Measurements from ENCODE around the gene THSD4. TPM values are rescaled to one million over a fixed set of nuclear protein-coding genes. Genes with fewer than 3 reads are reported as not detected.

The THSD4 gene
- total RNA-seq, 1 donor from 2014 or later = 13.1 TPM

DNA sequence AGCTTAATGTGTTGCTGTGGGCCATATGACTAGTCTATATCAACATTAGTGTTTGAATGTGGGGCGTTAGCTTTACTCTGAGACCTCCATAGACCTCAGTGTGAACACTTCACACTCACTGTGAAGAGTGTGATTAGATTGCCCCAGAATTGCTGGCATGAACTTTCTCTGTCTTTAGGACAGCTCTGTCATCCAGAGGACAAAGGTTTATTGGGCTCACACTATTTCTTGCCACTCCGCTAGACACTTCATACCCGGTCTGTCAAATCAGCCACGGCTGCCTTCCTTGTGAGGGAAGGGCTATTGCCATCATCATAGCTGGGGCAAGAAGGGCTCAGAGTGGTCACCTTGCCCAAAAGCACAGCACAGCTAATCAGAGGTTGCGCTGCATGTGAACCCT, 378.3 kb downstream of the THSD4 start:
- DNase-seq (ENCODE audit: low read depth in 2 of 2) = no peak

DNA sequence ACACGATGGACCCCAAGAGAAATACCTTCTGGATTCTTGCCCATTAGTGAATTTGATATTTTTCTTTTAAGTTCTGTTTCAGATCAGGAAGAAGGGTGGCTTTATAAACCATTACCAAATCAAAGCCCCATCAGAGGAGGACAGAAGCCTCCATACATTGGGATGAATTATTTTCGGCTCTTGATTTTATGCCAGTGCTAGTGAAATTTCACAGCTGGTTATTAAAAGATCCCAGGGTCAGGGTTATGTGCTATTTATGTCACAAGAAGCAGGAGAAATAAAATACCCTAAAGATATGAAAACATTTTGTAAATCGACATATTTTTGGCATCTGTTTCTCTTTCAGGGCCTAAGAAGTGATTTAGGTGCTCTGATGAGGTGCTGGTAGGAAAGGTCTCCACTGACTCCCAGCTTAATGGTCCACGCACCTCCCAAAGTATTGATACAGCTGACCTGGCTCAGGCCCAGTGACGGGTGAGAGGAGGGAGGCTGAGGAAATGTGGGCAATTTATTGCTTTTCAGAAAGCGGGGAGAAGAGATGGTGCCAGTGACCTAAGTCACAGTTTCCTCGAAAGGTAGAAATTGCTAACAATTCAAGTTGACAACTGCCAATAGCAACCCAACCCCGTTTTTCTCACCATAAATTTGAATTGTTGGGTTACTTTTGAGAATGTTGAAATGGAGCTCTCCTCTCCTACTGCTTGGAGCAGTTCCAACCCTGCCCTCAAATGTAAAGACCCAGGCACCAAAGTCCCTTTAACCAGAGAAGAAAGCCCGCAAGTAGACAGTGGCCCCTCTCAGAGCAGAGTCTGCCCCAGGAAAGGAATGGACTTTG, 379.5 kb downstream of the THSD4 start:
- no peak for DNase-seq (ENCODE audit: low read depth in 2 of 2)

DNA sequence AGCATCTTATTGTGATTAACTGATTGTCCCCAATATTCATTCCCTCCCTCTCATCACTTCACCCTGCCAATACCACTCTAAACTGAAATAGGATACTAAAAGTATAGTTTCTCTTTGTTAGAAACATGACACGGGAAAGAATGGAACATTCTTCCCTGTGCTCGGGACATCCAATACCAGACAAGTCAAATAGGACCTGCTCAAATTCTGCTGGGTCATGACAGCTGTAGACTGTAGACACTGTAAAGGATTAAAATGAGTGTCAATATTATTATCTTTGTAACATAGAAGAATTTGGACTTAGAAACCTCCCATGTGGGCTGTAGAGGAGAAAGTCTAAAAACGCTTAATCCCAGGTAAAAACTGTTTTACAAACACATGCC, 380.1 kb downstream of the THSD4 start:
- no peak for DNase-seq (ENCODE audit: low read depth in 2 of 2)

DNA sequence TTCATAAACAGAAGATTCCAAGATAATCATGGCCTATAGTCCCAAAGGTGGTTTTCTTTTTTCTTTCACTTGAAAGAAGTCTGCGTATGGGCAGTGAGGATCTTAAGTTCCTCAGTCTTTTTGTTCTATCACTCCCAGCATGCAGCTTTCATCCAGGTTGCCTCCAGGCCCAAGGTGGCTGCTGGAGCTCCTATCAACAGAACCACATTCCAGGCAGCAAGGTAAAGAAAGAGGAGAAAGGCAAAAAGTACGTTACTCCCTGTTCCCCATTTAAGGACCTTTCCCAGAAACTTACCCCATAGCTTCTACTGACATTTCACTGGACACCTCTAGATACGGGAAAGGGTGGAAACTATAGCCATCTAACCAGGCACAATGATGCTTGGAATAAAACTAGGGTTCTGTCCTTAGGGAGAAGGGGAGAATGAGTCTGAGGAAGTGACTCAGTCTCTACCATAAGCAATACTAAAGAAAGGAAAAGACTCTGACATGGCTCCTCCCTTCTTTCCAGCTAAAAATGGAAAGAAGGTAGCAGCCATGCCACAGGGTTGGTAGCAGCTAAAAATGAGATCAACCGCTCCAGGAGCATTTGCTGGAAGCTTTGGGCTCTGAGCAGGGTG, 381.2 kb downstream of the THSD4 start:
- DNase-seq (ENCODE audit: low read depth in 2 of 2) = peak in 1 of 2 donors; percentile 64

DNA sequence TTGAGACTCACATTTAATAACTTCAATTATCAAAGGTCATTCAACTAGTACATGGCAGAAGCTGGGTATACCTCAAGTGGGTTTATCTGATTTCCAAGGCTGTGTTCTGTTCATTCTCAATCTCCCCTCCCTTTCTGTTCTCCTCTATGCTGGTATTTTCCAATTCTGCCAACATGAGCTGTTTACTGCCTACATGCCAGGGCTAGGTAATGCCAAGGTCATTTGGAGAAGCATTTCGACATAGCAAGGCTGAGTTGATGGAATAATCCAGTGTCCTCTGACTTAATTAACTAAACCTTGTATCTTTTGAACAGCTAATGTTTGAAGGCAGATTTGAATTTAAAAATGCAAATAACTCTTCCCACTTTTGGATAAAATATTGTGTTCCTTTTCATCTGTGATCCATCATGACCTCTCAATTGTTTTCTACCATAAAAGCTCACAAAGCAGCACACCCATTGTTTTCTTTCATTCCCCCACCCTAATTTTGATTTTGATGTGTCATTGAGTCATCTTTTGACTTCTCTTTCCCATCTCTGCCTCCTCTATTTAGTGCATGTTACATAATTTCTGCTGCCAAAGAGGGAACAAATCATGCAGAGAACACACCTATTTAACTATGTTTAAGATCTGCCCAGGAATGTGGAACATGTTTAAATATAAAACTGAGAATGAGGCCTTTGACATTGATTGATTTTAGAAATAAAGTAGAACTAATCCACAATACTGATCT, 386.2 kb downstream of the THSD4 start:
- peak in 1 of 2 donors; percentile 46 for DNase-seq (ENCODE audit: low read depth in 2 of 2)

DNA sequence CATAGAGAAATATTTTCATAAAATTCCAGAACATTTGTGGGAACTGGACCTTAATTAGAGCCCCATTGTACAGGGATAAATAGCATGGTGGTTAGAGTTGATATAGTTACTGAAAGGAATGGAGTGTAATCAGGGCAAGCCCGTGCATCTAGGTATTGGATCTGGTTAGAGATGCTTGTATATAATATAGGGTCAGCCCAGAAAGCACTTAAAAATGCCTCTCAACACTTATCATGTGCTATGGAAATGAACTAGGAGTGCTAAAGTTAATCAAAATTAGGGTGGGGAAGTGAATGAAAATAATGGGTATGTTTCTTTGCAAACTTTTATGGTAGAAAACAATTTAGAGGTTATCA, 386.8 kb downstream of the THSD4 start:
- DNase-seq (ENCODE audit: low read depth in 2 of 2) = no peak

DNA sequence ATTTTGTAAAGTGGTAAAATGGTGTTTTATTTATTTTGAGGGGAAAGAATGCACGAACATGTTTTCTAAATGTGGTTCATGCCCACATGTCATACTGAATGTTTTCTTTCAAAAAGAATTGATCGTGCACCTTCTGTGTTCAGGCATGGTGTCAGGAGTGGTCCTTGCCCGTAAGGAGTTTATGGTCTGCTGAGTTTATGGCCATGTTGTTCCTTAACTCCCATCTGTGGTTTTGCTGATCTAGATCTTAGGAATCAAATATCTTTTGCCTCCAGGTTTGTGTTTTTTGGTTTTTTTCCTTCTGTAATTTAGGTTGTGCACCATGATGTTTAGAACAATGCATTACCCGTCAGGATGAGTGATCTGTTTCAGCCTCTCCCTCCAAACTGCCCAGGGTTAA, 390.7 kb downstream of the THSD4 start:
- DNase-seq (ENCODE audit: low read depth in 2 of 2) = no peak

DNA sequence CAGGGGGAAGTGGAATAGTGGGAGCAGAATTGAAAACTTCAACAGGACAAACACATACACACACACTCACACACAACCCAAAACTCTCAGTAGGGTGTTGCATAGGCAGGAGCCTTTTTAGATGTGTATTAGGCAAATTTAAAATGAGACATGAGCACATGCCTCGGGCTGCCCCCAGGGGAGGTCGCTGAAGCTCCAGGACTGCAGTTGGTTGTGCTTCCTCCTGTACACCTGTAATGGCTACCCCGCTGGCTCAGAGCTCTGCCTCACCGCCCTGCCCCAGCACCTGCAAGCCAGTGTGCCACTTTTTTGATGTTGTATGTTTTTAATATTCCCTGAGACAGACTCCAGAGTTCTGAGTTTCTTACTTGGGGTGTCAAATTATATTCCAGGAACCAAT, 391.7 kb downstream of the THSD4 start:
- DNase-seq (ENCODE audit: low read depth in 2 of 2) = no peak

DNA sequence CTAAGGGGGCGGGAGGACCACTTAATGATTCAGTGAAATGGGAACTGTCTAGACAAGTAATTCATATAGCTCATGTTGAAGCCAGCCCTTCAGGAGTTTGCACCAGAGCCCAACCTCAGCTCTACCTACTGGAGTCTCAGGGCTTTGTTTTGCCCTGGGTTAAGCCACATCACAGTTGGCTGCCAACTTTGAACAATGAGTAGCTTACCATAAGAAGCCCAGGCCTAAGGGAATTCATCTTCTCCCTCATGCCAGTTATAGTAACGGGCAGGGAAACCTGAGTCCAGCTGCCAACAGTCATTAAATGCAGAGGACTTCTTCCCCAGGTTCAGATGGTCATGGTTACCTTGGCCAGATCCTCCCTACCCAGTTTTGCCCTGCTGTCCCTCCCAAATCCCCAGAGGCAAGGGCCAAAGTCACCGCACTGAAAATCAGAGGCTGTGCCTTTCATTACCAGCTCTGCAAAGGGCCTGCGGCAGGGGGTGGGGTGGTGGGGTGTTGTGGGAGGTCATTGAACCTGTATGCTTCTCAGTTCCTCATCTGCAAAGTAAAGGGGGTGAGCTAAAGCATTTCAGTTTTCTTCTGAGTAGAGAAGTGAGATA, 392.9 kb downstream of the THSD4 start:
- no peak for DNase-seq (ENCODE audit: low read depth in 2 of 2)

DNA sequence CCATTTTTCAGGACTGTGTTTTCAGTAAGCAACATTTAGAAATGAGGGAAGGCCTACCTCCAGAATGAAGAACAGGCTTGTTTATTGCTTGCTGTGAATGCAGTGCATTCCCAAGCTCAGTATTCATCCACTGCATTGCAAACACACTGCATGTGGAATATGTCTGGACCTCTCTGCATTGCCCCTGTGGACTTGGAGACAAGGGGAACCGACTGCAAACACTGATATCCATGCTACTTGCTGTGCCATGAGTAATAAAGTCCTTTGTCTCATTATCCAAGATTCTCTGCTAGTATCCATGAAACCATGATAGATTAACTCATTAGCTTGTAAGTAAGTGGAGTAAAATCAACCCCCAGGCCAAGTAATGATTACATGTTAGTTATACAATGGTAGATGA, 393.9 kb downstream of the THSD4 start:
- no peak for DNase-seq (ENCODE audit: low read depth in 2 of 2)

DNA sequence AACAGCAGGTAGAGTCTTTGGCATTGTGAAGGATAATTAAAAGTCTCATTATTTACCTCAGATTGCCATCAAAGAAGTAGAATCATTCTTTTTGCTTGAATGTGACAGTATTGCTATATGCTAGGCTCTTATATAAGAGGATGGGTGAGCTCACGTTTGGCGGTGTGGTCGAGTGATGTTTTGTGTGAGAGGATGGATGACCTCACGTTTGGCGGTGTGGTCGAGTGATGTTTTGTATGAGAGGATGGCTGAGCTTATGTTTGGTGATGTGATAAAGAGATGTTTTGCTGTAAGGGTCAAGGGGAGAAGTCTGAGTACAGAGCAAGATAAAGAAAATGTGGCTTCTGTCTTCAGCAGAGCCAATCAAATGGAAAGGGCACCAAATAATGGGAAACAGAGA, 395.5 kb downstream of the THSD4 start:
- DNase-seq (ENCODE audit: low read depth in 2 of 2) = no peak

DNA sequence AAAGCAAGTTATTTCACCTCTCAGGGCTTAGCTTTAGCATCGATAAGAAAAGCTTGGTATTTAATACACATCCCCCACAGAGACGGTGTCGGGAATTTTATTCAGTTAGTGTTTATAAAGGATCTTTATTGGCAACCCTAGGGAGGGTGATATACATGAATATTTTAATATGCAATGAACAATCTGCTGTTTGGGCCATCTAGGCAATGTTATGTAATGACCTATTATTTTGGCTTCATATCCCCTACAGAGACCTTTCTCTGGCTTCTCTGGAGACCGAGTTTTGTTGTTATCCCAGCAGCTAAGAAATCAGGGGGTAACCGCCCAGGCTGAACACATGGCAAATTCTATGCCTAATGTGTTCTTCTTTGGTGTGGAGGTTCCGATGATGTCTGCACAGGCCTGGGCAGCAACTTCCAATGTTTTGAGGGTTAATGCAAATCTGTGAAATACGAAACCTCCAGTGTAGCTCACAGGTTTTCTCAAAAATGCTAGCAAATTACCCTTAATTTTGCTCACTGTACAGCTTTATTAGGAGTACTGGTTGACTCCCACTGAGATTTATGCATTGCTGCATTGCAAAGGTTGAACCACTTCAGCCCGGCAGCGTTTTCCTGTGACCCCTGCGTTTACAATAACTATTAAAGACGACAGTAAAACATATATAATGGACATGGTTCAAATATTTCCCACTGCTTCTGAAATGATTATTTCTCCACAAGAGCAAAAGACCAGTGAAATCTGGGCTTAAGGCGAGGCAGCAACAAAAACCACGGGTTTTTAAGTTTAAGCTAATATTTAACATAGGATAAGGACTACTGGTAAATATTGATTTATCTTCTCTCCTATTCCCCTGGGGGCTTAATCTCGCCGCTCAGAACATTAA, 396.8 kb downstream of the THSD4 start:
- no peak for DNase-seq (ENCODE audit: low read depth in 2 of 2)

DNA sequence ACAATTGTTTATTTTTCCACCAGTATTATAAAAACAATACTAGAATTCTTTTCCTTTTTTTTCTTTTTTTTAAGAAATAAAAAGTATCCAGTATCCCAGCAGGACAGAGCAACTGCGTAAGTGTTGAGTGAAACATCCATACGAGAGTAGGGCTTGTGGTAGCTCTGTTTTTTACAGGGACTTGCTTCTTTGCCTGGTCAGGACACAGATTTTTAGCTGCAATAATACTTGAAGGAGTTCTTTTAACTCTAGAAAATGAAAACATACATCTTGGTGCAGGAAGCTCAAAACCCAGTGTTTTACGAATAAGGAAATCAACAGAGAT, 397.4 kb downstream of the THSD4 start:
- no peak for DNase-seq (ENCODE audit: low read depth in 2 of 2)

DNA sequence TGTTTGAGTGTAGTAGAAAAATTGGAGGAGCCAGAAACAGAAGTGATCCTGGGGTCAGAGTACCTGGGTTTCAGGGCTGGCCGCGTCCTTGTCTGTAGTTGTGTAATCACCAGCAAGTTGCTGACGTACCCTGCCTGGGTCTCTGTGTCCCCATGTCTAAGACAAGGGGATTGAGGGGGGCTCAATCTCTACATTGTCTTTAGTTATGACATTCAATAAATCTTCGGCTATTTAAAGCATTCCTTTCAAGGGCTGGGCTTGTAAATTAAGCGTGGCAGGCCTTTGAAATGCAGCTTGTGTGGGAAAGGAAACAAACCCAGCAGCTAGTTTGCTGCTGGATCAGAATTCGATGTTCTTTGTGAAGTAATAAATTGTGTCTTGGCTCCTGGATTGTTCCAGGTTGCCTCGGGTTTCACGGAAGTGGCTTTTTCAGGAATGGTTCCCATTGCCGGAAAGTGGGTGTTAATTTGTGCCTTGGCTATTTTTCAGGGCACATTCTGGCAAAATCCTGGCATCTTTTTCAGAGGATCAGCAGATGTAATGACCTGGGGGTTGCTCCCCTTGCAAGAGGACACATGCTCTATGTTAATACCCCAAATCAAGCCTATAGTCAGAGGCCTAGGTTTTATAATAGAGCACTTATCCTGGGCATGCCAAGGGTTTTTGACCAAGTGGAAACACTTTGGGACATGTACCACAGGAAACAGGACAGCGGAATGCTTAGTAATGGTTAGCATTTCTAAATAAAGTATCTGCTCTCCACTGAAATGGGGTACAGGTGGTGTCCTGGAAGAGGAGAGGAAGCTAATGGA, 400.3 kb downstream of the THSD4 start:
- DNase-seq (ENCODE audit: low read depth in 2 of 2) = no peak

DNA sequence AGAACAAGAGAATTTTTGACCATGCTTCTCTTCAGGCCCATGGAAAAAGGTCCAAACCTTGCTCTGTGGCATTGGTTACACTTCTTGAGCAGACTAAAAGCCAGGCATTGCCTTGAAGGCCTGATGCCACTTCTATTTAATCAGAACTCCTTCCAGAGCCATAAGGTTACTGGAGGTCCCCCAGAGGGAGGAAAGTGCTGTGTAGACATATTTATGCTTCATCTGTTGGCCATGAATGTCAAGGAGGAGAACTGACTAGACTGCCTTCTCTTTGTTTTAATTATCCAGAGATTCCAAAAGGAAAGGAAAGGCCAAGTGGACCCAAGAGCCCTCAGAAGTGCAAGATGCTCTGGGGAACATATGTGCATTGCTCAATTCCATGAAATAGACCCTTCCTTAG, 402.5 kb downstream of the THSD4 start:
- no peak for DNase-seq (ENCODE audit: low read depth in 2 of 2)

DNA sequence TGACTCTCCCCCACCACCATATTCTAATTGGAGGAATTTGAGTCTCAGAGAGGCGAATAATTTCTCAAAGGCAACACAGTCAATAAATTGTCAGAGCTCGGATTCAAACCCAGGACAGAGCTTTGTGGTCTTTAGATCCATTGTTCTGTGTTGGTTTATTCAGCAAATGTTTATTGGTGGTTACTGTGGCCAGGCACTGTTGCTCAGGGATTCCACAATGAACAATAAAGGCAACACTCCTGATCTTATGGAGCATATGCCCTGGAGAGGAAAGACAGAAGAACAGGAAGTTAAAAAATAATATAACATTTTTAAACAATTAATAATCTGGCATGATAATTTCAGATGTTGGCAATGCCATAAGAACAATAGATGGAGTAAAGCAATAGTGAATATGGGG, 403.4 kb downstream of the THSD4 start:
- peak in 1 of 2 donors; percentile 57 for DNase-seq (ENCODE audit: low read depth in 2 of 2)

DNA sequence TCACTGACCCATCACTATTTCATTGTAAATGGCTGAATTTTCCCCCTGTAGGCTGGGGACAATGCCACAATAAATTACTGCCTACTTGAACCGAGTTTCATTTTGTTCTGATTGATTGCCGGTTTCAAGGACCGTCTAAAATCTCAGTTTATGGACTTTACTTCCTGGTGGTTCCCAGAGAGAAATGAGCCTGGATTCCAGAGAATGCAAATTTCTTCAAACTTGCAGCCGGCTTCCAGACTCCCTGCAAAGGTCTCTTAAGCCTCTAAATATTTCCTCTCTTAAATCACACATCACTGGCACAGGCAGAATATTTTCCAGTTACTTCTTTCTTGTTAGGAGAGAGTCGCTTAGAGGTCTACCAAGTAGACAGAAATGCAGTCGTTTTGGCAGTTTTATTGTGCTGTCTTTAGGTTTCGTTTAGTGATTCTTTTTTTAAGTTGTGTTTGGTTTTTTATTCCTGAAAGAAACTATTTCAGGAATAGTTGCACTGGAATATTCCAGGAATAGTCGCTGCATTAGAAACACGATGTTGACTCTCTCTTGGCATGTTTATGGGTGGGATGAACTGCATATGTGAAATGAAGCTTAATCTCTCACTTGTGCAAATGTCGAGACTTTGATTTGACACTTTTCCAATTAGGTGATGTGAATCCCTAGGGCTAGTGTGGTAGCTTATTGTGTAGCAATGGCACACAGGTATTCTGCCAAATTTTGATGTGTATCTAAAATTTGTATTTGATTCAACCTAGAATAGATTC, 411.0 kb downstream of the THSD4 start:
- no peak for DNase-seq (ENCODE audit: low read depth in 2 of 2)

DNA sequence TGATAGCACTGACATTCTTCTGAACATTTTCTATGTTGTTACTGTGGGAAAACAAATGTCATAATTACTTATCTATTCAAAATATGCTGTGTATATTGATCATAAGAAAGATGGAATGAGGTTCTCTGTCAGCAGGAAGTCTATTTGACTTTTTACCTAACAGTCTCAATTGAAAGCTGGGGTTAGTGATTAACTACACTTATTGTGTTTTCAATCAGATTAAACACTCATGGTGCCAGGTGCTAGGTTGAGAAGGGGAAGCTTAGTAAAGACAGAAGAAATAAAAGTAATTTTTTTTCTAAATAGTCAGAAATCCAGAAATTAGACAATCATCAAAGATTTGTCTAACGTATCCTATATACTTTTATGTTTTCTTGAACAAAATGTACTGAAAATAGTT, 414.1 kb downstream of the THSD4 start:
- no peak for DNase-seq (ENCODE audit: low read depth in 2 of 2)

DNA sequence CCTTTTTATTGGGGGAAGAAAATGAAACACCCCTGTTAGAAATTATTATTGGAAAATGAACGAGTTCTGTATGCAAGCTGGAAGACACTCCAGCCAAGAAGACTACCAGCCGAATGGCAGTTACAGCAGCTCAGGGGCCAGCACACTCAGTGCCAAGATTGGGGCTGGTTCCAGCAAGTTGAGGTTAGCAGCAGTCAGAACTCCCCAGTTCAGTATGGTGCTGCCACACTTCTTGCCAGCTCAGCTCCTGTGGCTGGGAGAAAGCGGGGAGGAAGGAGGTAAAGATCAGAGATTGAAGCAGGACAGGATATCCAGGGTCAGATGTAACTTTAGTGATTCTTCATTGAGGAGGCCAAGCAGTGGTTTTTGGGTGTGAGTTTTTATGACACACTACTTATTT, 414.8 kb downstream of the THSD4 start:
- DNase-seq (ENCODE audit: low read depth in 2 of 2) = peak in 1 of 2 donors; percentile 5

DNA sequence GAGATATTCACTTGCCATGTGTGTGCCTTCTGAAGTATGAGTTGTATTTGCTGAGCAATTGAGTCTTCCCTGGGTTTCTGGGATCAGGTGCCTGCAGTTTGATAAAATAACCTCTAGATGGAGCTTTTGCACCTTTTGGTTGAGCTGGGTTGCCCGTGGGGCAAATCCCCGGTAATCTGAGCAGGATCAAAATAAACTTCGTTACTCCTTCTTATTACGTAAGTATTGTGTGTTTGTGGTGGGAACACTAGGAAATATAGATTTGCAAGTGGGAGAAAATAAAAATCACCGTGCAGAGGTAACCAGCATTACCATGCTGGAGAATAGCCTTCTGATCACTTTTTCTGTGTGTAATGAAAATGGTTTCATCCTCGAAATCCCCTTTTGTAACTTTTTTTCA, 417.7 kb downstream of the THSD4 start:
- DNase-seq (ENCODE audit: low read depth in 2 of 2) = peak in 1 of 2 donors; percentile 21
